Skeletal muscle cell (primary cell): Measurements from ENCODE around the gene HOXC4.
A peak's percentile ranks its signal among the peaks of the same experiment; 100 is the strongest.

ENCODE experiments used
- DNase-seq: peaks from one replicate; pipeline ENCODE4 v3.0.0-alpha.2; 2010; ENCODE audit warnings: low read depth
- H3K4me3 ChIP-seq: 2 replicates; pipeline ENCODE4 v1.5.1; 2011; ENCODE audit warnings: low read depth, mild to moderate bottlenecking, control low read depth, low read length, moderate library complexity

Gene HOXC4

DNA sequence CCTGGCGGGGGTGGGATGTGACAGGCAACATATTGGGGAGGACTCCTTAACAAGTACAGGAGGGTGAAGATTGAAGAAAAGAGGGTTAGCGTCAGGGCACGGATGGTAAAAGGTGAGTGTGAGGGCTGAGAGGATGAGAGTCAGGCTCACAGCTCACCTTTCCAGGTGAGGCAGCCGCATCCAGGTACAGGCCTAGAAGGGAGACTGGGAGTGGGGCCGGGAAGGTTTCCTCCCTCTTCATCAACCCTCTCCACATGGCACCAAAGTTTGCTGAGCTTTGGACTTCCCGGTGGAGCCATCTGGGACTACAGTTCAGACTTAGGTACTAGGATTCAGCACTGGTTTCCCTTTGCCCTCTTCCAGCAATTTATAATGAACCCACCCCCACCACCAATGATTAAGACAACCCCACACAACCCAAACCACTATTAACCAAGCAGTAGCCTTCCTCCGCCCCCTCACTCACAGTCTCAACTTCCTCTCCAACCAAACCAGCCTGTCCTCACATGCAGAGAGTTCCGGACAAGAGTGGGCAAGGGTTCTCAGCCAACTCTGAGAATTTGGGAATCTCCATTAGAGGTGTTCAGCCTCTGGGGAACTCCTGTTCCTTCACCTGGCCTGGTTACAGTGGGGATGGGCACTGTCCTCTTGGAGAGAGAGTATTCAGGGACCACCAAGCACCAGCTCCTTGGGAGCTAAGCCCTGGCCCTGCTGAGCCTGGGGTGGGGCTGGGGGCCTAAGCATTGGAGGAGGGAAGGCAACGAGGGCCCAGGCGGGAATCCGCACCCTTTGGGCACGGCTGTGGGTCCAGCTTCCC is 2.4 kb upstream of the HOXC4 start:
- no peak overlapping the region for H3K4me3 ChIP-seq
- DNase-seq = no peak

- no peak overlapping the region for H3K4me3 ChIP-seq
- no peak for DNase-seq
Measured at GRCh38 chr12:54051874-54052437, 1.7 kb upstream of the HOXC4 start.

DNA sequence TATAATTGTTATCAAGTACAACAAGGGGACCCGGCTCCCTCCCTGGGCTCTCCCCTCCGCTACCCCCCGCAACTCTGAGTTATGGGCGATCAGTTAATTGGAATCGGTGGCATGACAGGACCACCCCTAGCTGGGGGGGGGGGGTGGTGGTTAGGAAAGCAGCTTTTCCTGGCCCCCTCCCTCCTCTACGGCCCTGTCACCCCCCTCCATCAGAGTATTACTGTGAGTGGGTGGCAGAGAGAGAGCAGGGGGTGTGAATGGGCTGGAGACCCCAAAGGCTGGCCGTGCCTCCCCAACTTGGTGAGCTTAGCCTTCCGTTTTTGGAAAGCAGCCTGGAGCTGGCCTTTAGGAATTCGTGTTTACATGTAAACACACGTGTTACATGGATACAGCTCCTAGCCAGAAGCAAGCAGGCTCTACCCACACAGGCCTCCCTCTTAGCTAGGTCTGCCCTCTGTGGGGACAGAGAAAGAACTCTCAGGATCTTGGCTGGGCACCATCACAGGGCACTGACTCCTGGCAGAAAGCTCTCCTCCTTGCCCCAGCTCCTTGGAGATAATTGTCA is 1.1 kb upstream of the HOXC4 start:
- no peak overlapping the region for H3K4me3 ChIP-seq
- no peak for DNase-seq

GRCh38 chr12:54053003-54053750 is 458 bp upstream of the HOXC4 start:
- DNase-seq = no peak
- peak overlapping the region; percentile 34 for H3K4me3 ChIP-seq

DNA sequence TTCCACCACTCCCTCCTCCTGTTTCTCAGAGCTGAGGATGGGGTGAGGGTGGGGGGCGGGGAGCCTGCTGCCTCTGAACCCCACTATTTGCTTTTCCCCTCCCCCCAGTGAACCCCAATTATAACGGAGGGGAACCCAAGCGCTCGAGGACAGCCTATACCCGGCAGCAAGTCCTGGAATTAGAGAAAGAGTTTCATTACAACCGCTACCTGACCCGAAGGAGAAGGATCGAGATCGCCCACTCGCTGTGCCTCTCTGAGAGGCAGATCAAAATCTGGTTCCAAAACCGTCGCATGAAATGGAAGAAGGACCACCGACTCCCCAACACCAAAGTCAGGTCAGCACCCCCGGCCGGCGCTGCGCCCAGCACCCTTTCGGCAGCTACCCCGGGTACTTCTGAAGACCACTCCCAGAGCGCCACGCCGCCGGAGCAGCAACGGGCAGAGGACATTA is 1.1 kb downstream of the HOXC4 start:
- peak overlapping the region; percentile 34 for H3K4me3 ChIP-seq
- DNase-seq = no peak

DNA sequence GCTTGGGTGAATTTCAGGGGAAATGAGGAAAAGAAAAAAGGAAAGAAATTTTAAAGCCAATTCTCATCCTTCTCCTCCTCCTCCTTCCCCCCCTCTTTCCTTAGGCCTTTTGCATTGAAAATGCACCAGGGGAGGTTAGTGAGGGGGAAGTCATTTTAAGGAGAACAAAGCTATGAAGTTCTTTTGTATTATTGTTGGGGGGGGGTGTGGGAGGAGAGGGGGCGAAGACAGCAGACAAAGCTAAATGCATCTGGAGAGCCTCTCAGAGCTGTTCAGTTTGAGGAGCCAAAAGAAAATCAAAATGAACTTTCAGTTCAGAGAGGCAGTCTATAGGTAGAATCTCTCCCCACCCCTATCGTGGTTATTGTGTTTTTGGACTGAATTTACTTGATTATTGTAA is 1.9 kb downstream of the HOXC4 start:
- no peak for DNase-seq
- no peak overlapping the region for H3K4me3 ChIP-seq

DNA sequence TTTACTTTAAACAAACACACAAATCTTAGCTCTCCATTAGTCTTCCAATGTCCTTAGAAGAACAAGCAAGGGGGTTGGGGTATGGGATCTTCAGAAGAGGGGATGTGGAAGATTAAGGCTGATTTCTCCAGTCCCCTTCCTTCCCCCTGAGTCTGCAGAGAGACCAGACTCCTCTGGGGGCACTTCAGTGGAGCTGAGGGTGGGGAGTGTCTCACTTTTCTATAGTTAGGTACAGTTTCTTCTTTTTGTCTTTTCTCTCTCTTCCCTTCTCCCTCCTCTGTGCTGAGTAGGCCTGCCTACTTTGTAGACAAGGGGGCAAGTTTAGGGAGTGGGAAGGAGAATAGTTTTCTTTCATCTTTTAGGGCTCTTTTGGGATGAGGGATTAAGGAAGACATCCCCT is 2.5 kb downstream of the HOXC4 start:
- no peak overlapping the region for H3K4me3 ChIP-seq
- DNase-seq = no peak

- H3K4me3 ChIP-seq = no peak overlapping the region
- DNase-seq = no peak
Measured at GRCh38 chr12:54058128-54058768, 4.6 kb downstream of the HOXC4 start.

- no peak overlapping the region for H3K4me3 ChIP-seq
- no peak for DNase-seq
Measured at GRCh38 chr12:54059668-54060067, 6.0 kb downstream of the HOXC4 start.

DNA sequence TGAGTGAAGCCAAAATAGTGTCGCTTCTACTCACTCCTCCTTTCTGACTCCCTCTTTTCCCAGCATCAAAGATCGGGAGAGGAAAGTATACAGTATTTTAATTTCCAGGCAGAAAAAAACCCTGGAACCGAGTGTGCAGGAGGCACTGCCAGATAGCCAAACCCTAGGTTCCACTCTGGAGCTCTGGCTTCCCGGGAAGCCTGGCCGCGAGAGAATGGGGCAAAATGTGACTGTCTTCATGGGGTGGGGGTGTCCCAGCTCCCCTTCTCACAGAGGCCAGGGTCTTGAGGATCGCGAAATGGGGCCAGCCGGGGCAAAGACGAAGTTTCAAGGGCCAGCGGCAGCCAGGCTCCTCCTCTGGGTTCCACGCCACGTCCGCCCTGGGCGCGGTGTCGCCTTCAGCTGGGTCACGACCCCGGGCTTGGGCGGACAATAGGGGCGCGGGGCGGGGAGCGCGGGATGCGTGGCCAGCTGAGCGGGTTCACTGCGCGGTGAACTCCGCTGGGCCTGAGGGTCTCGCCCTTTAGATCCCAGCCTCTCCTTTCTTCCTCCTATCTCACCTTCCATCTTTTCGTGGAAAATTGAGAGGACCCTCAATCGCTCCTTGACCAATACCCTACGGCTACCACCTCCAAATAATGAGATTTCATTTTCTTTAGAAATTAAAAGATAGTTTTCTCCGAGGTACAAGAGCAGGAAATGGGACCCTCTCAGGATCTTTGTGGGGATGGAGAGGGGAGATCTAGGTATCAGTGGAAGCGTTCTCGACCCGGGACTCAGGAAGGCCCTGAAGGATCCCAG is 6.7 kb downstream of the HOXC4 start:
- no peak for DNase-seq
- no peak overlapping the region for H3K4me3 ChIP-seq

GRCh38 chr12:54060975-54061778 is 7.5 kb downstream of the HOXC4 start:
- no peak overlapping the region for H3K4me3 ChIP-seq
- DNase-seq = no peak

DNA sequence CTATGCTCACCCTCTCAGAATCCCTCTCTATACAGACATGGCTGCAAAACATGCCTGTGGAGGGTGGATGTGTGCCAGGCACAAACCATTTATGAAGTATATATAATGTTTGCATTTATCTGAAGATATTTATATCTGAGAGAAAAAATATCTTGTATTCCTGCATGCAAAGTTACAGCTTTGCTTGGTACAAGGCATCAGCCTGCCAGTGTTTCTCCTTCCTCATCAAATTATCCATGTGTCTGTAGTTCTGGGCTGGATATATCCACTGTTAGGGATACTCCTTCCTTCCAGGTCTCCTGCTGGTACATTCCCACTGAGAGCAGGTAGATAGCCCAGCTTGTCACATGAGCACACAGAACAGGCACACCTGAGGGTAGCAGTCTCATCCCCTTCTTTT is 12.0 kb downstream of the HOXC4 start:
- no peak for DNase-seq
- no peak overlapping the region for H3K4me3 ChIP-seq

DNA sequence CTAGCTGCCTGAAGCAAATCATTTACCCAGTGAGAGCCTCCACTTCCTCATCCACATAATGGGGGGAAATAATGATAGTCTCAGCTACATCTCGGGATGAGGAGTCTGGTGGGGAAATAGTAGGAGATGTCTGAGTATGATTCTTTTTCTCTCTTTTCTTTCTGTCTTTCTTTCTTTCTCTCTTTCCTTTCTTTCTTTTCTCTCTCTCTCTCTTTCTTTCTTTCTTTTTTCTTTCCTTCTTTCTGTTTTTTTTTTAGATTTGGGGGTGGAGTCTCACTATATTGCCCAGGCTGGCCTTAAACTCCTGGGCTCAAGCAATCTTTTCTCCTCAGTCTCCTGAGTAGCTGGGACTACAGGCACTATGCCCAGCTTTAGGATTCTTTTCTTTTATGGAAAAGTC is 12.8 kb downstream of the HOXC4 start:
- no peak overlapping the region for H3K4me3 ChIP-seq
- DNase-seq = no peak

DNA sequence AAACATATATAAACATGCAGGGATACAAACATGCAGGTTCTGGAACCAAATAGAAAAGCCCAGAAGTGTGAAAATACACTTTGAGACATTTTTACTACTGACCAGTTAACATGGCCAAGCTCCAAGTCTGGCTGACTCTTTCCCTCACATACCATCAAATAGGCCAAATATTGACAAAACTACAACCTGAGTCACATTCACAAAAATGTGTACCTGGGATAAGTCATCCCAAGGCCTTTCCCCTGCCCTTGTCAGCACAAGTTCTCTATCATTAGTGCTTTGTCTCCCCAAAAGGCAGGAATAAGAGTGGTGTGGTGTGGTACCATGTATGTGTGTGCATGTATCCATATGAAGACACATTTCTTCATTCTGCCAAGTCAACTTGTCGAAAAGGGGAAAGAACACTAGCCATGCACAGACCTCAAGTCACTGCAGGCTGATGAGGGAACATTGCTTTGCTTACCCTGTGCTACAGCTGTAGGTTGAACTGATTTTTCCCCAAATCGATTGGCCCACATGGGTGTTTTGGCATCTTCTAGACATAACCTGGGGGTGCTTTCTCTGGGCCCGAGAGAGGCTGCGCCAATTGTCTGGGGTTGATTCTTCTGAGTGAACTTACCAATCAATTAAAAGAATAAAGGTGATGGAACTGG is 14.9 kb downstream of the HOXC4 start:
- no peak overlapping the region for H3K4me3 ChIP-seq
- no peak for DNase-seq

GRCh38 chr12:54071942-54072341 is 18.3 kb downstream of the HOXC4 start:
- no peak overlapping the region for H3K4me3 ChIP-seq
- DNase-seq = no peak

DNA sequence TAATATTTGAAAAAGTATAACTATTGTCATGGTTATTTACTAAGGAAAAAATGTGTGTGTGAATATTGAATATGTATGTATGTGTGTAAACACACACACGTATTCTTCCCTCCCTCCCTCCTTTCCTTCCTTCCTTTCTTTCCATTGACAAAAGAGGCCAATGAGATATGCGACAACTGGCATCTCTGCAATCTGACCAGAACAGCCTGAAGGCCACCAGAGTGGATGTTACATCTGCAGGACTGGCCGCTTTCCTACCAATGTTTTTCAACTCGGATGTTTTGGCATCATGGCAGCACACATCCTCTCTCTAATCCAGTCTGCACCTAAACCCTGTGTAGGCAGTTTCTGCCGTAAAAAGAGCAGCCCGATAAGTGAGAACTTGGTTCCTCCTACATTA is 20.7 kb downstream of the HOXC4 start:
- H3K4me3 ChIP-seq = no peak overlapping the region
- no peak for DNase-seq

- no peak overlapping the region for H3K4me3 ChIP-seq
- DNase-seq = no peak
Measured at GRCh38 chr12:54075409-54075808, 21.8 kb downstream of the HOXC4 start.

- no peak overlapping the region for H3K4me3 ChIP-seq
- DNase-seq = no peak
Measured at GRCh38 chr12:54075974-54076373, 22.3 kb downstream of the HOXC4 start.
